ENCODE results near the gene BCOR. TPM values are rescaled to one million over a fixed set of nuclear protein-coding genes. Genes with fewer than 3 reads are reported as not detected.

BCOR gene
- total and polyA plus RNA-seq, 2 of the 8 experiments (the other 6 are each of a cell fraction or from before 2014, with no cell fraction given): 25.0 to 50.8 TPM

- no peak overlapping the region for H3K14ac ChIP-seq (ENCODE audit: insufficient read length)
- H3K56ac ChIP-seq (replicated peaks; ENCODE audit: insufficient read length, low read depth, low read length): no peak overlapping the region
- no peak overlapping the region for H3K23ac ChIP-seq (ENCODE audit: insufficient read length)
- H3K79me2 ChIP-seq (ENCODE audit: control insufficient read depth in 1 of 2, insufficient read depth in 2 of 2, low read length in 2 of 2): peaks cover 0 to 20% of the 10 kb centered on the region in 2 experiments; a peak in 2 of 4 replicates
- H4K8ac ChIP-seq (ENCODE audit: extremely low read depth, insufficient read depth, low read length): no peak overlapping the region
- H3K9me3 ChIP-seq (ENCODE audit: insufficient read depth in 2 of 2, low read depth in 1 of 2, low read length in 1 of 2): no peaks in the 10 kb centered on the region
- no peak overlapping the region for H3K9ac ChIP-seq (replicated peaks in 1 of 4; ENCODE audit: extremely low read depth in 1 of 4, low read depth in 3 of 4, low read length in 3 of 4)
- H3K4me2 ChIP-seq (ENCODE audit: insufficient read depth in 1 of 2, low read depth in 2 of 2, low read length in 2 of 2): no peak overlapping the region
- POLR2A ChIA-PET (ENCODE audit: partially characterized antibody): interaction anchor here (1.5 to 1.6 kb wide), 2 partner anchors 14 to 22 kb away, joined by 3 to 5 read pairs; no protein-coding TSS in a partner anchor
- WGBS, 2 experiments (ENCODE audit: extremely low coverage in 1 of 2, insufficient coverage in 1 of 2, insufficient read length in 1 of 2, insufficient replicate concordance in 2 of 2, low coverage in 1 of 2, low lambda C conversion rate in 2 of 2, missing lambda C conversion rate in 1 of 2): 98% methylated on average over 5 of the region's 7 CpGs; no CpG with 5 or more reads in 1 of the 2 experiments
- CTCF ChIA-PET (ENCODE audit: partially characterized antibody): no interaction called here
- H2BK12ac ChIP-seq (ENCODE audit: low read depth, low read length): no peak overlapping the region
- H2BK120ac ChIP-seq (replicated peaks; ENCODE audit: low read depth, low read length): no peak overlapping the region
- H3K4ac ChIP-seq (replicated peaks; ENCODE audit: insufficient read length, low read depth, low read length): no peak overlapping the region
- no peaks in the 10 kb centered on the region for H3K23me2 ChIP-seq (ENCODE audit: low read depth, low read length)
- no peaks in the 10 kb centered on the region for H3K27me3 ChIP-seq (replicated peaks in 1 of 4; ENCODE audit: control insufficient read depth in 3 of 4, extremely low read depth in 1 of 4, insufficient read depth in 3 of 4, low read length in 3 of 4)
- H3K36me3 ChIP-seq (ENCODE audit: control insufficient read depth in 2 of 4, insufficient read depth in 4 of 4, low read length in 3 of 4): peaks cover 2 to 78% (median 31%) of the 10 kb centered on the region in 4 experiments; a peak in 6 of 8 replicates
- H3K18ac ChIP-seq (ENCODE audit: extremely low read depth, low read length): no peak overlapping the region
- no peak overlapping the region for H2AFZ ChIP-seq (ENCODE audit: low read length)
- H3K4me3 ChIP-seq (ENCODE audit: extremely low read depth in 1 of 4, insufficient read depth in 2 of 4, low read depth in 3 of 4, low read length in 4 of 4): no peak overlapping the region
- H4K91ac ChIP-seq (replicated peaks; ENCODE audit: insufficient read length, low read length): no peak overlapping the region
- H3K27ac ChIP-seq (ENCODE audit: low read depth, low read length): no peak overlapping the region
- no peak overlapping the region for H2BK5ac ChIP-seq (ENCODE audit: low read depth, low read length)
- DNase-seq (ENCODE audit: low read depth in 1 of 2, low spot score in 2 of 2): no peak
- no peak overlapping the region for H2BK20ac ChIP-seq (ENCODE audit: low read length)
- H2BK15ac ChIP-seq (ENCODE audit: low read length): no peak overlapping the region
- H3K4me1 ChIP-seq (replicated peaks in 1 of 4; ENCODE audit: control insufficient read depth in 3 of 4, insufficient read depth in 4 of 4, low read length in 3 of 4): peaks cover 0 to 15% (median 5%) of the 10 kb centered on the region in 4 experiments; a peak in 3 of 7 replicates
- no peak for FAIRE-seq
- H2AK5ac ChIP-seq (ENCODE audit: low read depth, low read length): no peak overlapping the region
- H3K79me1 ChIP-seq (ENCODE audit: low read depth, low read length): peaks cover 8% of the 10 kb centered on the region
- no peak overlapping the region for H4K5ac ChIP-seq (ENCODE audit: insufficient read length, low read depth, low read length)
- peaks cover 0 to 22% of the 10 kb centered on the region in 2 experiments for H4K20me1 ChIP-seq (replicated peaks in 1 of 2; ENCODE audit: control insufficient read depth in 1 of 2, insufficient read depth in 2 of 2, low read length in 2 of 2)
- TF ChIP-seq YY1 (IDR thresholded peaks at IDR 0.05; ENCODE audit: low read depth, low read length) (no peak), SIRT6 (IDR thresholded peaks at IDR 0.05; ENCODE audit: low read length) (no peak), TAF1 (IDR thresholded peaks at IDR 0.05; ENCODE audit: low read depth, low read length) (no peak), ZNF274 (IDR thresholded peaks at IDR 0.05; ENCODE audit: borderline replicate concordance, extremely low read depth, low read length) (no peak), SUZ12 (IDR thresholded peaks at IDR 0.05; ENCODE audit: low read length) (no peak), BACH1 (IDR thresholded peaks at IDR 0.05; ENCODE audit: low read length) (no peak), SIX5 (IDR thresholded peaks at IDR 0.05; ENCODE audit: low read depth, low read length) (no peak), BCL11A (IDR thresholded peaks at IDR 0.05; ENCODE audit: low read depth in 2 of 2, low read length in 2 of 2) (no peak), RAD21 (IDR thresholded peaks at IDR 0.05 in 1 of 2, conservative IDR thresholded peaks at IDR 0.05 in 1 of 2; ENCODE audit: low read depth in 2 of 2, low read length in 2 of 2) (no peak), NRF1 (IDR thresholded peaks at IDR 0.05; ENCODE audit: low read depth, low read length) (no peak), MAX (IDR thresholded peaks at IDR 0.05) (no peak), EZH2 (IDR thresholded peaks at IDR 0.05; ENCODE audit: low read depth, low read length, severe bottlenecking) (no peak)
- TF ChIP-seq, protein P1, sequence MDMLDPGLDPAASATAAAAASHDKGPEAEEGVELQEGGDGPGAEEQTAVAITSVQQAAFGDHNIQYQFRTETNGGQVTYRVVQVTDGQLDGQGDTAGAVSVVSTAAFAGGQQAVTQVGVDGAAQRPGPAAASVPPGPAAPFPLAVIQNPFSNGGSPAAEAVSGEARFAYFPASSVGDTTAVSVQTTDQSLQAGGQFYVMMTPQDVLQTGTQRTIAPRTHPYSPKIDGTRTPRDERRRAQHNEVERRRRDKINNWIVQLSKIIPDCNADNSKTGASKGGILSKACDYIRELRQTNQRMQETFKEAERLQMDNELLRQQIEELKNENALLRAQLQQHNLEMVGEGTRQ (IDR thresholded peaks at IDR 0.05; ENCODE audit: low read length): no peak
Observed at GRCh38 chrX:40063555-40063954, 34.2 kb downstream of the BCOR start.

Measured in H1 (cell line).